Fibroblast of lung (primary cell): ENCODE measurements around the gene CCDC7.
A peak's percentile ranks its signal among the peaks of the same experiment; 100 is the strongest.

Experiments
- EZH2 ChIP-seq: IDR thresholded peaks from 2 replicates; pipeline ENCODE4 v1.5.1; 2012; ENCODE audit warnings: low read length, control low read depth, mild to moderate bottlenecking; ENCODE audit errors: missing control alignments
- TF ChIP-seq, protein P1 (sequence below), 2 donors: IDR thresholded peaks in 1 of 2; conservative IDR thresholded peaks in 1 of 2; 1 replicate in 1 of 2; 2 replicates in 1 of 2; pipeline ENCODE4 v1.5.1; 2011 to 2012; ENCODE audit warnings: low read length in 2 of 2, control low read depth in 1 of 2, inconsistent platforms in 1 of 2, low read depth in 1 of 2, mild to moderate bottlenecking in 1 of 2

- TF ChIP-seq, protein P1, sequence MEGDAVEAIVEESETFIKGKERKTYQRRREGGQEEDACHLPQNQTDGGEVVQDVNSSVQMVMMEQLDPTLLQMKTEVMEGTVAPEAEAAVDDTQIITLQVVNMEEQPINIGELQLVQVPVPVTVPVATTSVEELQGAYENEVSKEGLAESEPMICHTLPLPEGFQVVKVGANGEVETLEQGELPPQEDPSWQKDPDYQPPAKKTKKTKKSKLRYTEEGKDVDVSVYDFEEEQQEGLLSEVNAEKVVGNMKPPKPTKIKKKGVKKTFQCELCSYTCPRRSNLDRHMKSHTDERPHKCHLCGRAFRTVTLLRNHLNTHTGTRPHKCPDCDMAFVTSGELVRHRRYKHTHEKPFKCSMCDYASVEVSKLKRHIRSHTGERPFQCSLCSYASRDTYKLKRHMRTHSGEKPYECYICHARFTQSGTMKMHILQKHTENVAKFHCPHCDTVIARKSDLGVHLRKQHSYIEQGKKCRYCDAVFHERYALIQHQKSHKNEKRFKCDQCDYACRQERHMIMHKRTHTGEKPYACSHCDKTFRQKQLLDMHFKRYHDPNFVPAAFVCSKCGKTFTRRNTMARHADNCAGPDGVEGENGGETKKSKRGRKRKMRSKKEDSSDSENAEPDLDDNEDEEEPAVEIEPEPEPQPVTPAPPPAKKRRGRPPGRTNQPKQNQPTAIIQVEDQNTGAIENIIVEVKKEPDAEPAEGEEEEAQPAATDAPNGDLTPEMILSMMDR (conservative IDR thresholded peaks at IDR 0.05 in 1 of 2, IDR thresholded peaks at IDR 0.05 in 1 of 2; ENCODE audit: low read depth in 1 of 2, low read length in 2 of 2) = peak; percentile 65 to 82
- no peak for TF ChIP-seq EZH2
Measured at GRCh38 chr10:32795598-32796183, 349.8 kb downstream of the CCDC7 start.
